NCI-H510A treated with DMSO at 0.1 percent for 48 hours (cell line): Measurements from ENCODE around the gene SMAD2.

Experiments
- DNase-seq: peaks from one replicate; lab custom pipeline; 2025; lab: John Stamatoyannopoulos, UW

Gene SMAD2

GRCh38 chr18:47931718-47932103 is 1.3 kb upstream of the SMAD2 start:
- peak; percentile 41 for DNase-seq

GRCh38 chr18:47930931-47931717 is 665 bp upstream of the SMAD2 start:
- DNase-seq: peak; percentile 82

GRCh38 chr18:47929681-47930198 is 719 bp downstream of the SMAD2 start:
- peak; percentile 42 for DNase-seq

GRCh38 chr18:47928466-47928865 is 2.0 kb downstream of the SMAD2 start:
- no peak for DNase-seq

- DNase-seq: no peak
These were observed 4.2 kb downstream of the SMAD2 start for GRCh38 chr18:47926101-47926850.

- DNase-seq: no peak
These were observed 10.5 kb downstream of the SMAD2 start for GRCh38 chr18:47919916-47920315.

- DNase-seq: no peak
These were observed 12.4 kb downstream of the SMAD2 start for GRCh38 chr18:47917923-47918610.

GRCh38 chr18:47915930-47916329 is 14.5 kb downstream of the SMAD2 start:
- DNase-seq: no peak

- DNase-seq: no peak
These were observed 15.2 kb downstream of the SMAD2 start for GRCh38 chr18:47915229-47915628.

GRCh38 chr18:47912794-47913585 is 17.5 kb downstream of the SMAD2 start:
- no peak for DNase-seq

- no peak for DNase-seq
These were observed 18.1 kb downstream of the SMAD2 start for GRCh38 chr18:47912343-47912742.

- DNase-seq: no peak
These were observed 18.6 kb downstream of the SMAD2 start for GRCh38 chr18:47911877-47912276.

GRCh38 chr18:47909484-47909883 is 21.0 kb downstream of the SMAD2 start:
- no peak for DNase-seq

- no peak for DNase-seq
These were observed 21.9 kb downstream of the SMAD2 start for GRCh38 chr18:47908592-47908991.

GRCh38 chr18:47906408-47906807 is 24.1 kb downstream of the SMAD2 start:
- DNase-seq: no peak

- DNase-seq: no peak
These were observed 26.6 kb downstream of the SMAD2 start for GRCh38 chr18:47903809-47904208.

GRCh38 chr18:47901624-47902362 is 28.7 kb downstream of the SMAD2 start:
- DNase-seq: no peak

GRCh38 chr18:47899107-47899840 is 31.2 kb downstream of the SMAD2 start:
- DNase-seq: no peak

- no peak for DNase-seq
These were observed 31.8 kb downstream of the SMAD2 start for GRCh38 chr18:47898696-47899095.

- no peak for DNase-seq
These were observed 32.4 kb downstream of the SMAD2 start for GRCh38 chr18:47898055-47898454.
